ENCODE results near the gene PPP1R13L. TPM values are rescaled to one million over a fixed set of nuclear protein-coding genes. Genes with fewer than 3 reads are reported as not detected.
"Not testable (repeated sequence)": the region's sequence is repeated elsewhere in the genome, so short reads cannot be mapped to it uniquely, and the experiment has no call there.

The PPP1R13L gene
- total RNA-seq, 1 donor from 2014 or later = 20.5 TPM

DNA sequence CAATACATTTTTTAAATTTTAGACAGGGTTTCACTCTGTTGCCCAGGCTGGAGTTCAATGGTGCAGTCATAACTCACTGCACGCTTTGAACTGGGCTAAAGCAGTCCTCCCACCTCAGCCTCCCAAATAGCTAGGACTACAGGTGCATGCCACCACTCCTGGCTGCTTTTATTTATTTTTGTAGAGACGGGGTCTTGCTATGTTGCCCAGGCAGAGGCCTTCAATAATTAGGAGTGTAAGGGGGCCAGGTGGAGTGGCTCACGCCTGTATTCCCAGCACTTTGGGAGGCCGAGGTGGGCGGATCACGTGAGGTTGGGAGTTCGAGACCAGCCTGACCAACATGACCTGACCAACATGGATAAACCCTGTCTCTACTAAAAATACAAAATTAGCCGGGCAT is 27.7 kb upstream of the PPP1R13L start:
- DNase-seq = not testable (repeated sequence)

DNA sequence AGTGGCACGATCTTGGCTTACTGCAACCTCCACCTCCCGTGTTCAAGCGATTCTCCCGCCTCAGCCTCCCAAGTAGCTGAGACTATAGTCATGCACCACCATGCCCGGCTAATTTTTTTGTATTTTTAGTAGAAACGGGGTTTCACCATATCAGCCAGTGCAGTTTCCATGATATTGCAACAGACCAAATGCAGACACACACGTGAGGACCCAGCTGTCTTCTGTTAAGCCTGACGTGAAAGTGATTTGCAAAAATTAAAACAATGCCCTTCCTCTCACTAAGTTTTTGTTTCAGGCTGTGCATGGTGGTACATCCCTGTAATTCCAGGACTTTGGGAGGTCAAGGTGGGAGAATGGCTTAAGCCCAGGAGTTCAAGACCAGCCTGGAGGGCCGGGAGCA is 26.1 kb upstream of the PPP1R13L start:
- not testable (repeated sequence) for DNase-seq

DNA sequence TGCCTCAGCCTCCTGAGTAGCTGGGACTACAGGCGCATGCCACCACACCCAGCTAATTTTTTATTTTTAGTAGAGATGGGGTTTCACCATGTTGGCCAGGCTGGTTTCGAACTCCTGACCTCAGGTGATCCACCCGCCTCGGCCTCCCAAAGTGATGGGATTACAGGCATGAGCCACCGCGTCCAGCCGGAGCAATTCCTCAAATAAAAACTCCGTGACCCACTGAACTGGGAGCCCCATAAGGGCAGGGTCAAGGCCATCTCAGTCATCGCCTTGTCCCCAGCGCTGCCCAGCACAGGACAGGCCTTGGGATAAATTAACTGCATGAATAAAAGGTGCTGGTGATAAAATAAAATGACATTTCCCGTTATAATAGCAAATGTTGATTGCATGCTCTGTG is 25.0 kb upstream of the PPP1R13L start:
- DNase-seq = not testable (repeated sequence)

GRCh38 chr19:45428384-45429231 is 23.7 kb upstream of the PPP1R13L start:
- peak; percentile 78 for DNase-seq

GRCh38 chr19:45424191-45425058 is 19.6 kb upstream of the PPP1R13L start:
- no peak for DNase-seq

DNA sequence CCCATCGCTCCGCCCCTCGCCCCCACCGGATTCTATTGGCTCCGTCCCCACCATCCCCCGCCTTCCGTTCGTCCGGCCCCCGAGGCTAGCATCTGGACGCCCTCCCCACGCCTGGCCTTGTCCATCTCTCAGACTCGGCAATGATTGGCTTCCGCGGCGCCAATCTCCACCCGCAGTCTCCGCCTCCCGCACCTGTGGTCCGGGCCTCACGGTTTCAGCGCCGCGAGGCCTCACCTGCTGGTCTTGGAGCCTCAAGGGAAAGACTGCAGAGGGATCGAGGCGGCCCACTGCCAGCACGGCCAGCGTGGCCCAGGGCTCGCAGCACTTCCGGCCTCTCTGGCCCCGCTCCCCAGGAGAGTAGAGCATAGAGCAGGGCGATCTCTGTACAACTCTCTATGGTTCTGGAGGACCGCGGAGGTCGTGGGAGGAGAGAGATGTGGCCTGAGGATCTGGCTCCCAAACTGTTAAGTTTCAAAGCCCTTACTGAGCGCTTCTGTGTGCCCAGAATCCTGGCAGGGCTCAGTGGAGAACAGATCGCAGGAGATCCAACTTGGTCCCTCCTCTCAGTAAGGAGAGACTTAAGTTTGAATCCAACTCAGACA is 18.8 kb upstream of the PPP1R13L start, which contains the start of gene ERCC1:
Gene ERCC1, minus strand, starts transcription at position 329 of the 602 bp plus-strand sequence. CDS start 543 bp downstream, outside the sequence.
- peak; percentile 97 for DNase-seq

DNA sequence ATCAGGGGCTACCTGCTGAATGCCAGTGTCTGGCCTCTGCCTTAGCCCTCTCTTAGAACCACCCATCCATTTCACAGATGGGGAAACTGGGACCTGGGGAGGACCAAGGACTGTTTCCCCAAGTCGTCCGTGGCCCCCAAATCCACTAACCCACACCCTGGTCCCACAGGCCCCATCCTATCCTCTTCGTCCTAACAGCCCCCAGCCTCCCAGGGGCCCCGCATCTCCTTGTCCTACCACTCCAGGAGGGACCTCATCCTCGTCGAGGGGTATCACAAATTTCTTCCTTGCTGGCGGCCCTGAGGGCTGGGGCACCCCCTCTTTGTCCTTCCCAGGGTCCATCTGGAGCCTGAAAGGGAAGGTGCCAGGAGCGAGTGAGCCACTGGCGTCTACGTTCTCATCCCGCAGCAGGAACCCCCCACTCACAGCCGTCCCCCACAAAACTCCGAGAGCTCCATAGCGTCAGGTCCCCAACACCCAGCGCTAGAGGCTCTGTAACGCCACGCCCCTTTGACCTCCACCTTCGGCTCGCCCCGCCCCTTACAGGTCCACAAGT is 18.2 kb upstream of the PPP1R13L start:
- DNase-seq = no peak

- no peak for DNase-seq
These were observed 17.2 kb upstream of the PPP1R13L start for GRCh38 chr19:45421947-45422498.

DNA sequence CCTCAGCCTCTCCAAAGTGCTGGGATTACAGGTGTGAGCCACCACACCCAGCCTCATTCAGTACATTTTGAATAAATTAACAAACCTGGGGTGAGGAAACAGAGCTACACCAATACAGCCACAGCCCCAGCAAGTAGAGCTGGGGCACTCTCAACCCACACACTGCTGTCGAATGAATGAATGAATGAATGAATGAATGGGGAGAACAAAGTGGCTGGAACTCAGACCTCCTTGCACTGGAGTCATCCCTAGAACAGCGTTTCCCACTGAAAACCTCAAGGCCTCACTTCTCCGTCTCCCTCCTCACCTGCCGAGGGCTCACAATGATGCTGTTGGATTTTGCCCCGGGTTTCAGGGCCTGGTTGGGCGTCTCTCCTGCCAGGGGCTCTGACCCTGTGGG is 16.0 kb upstream of the PPP1R13L start:
- DNase-seq = no peak

DNA sequence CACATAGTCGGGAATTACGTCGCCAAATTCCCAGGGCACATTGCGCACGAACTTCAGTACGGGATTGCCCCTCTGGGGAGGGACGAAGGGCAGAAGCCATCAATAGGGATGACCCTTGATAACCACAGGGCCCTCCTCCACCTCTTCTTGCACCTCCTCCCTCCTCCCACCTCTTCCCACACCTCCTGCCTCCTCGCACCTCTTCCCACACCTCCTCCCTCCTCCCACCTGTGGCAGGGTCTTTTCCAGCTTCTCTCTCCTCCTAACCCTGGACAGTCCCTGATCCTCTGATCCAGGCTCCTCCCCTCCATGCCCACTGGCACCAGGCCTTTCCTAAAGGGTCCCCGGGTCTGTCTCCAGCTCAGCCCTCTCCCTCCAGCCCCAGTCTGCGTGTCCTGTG is 15.5 kb upstream of the PPP1R13L start:
- DNase-seq = no peak

- no peak for DNase-seq
These were observed 15.0 kb upstream of the PPP1R13L start for GRCh38 chr19:45419895-45420294.

GRCh38 chr19:45419396-45419795 is 14.5 kb upstream of the PPP1R13L start:
- peak; percentile 70 for DNase-seq

- no peak for DNase-seq
These were observed 13.9 kb upstream of the PPP1R13L start for GRCh38 chr19:45418802-45419201.

GRCh38 chr19:45417151-45417550 is 12.3 kb upstream of the PPP1R13L start:
- DNase-seq = no peak

- DNase-seq = no peak
These were observed 9.6 kb upstream of the PPP1R13L start for GRCh38 chr19:45414468-45414867.

DNA sequence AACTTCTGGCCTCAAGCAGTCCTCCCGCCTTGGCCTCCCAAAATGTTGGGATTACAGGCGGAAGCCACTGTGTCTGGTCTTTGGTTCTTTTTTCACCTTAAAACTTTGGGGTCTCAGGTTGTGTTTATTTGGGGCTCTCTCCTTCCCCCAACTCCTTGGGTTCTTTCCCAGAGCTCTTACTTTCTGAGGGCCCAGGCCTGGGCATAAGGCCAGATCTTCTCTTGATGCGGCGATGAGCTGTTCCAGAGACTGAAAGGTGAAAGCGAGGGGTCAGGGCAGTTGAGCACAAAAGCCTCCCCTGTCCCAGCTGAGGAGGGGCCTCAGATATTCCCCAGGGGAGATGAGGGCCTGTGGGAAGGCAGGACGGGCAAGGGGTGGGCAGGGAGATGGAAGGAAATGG is 8.6 kb upstream of the PPP1R13L start:
- no peak for DNase-seq

GRCh38 chr19:45410330-45410729 is 5.5 kb upstream of the PPP1R13L start:
- not testable (repeated sequence) for DNase-seq

GRCh38 chr19:45409557-45409920 is 4.7 kb upstream of the PPP1R13L start:
- no peak for DNase-seq

DNA sequence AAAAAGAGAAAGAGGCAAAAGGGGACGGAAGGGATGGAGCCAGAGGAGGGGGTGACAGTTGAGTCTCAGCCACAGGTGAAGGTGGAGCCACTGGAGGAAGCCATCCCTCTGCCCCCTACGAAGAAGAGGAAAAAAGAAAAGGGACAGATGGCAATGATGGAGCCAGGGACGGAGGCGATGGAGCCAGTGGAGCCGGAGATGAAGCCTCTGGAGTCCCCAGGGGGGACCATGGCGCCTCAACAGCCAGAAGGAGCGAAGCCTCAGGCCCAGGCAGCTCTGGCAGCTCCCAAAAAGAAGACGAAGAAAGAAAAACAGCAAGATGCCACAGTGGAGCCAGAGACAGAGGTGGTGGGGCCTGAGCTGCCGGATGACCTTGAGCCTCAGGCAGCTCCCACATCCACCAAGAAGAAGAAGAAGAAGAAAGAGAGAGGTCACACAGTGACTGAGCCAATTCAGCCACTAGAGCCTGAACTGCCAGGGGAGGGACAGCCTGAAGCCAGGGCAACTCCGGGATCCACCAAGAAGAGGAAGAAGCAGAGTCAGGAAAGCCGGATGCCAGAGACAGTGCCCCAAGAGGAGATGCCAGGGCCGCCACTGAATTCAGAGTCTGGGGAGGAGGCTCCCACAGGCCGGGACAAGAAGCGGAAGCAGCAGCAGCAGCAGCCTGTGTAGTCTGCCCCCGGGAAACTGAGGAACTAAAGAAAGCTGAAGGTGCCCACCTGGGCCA is 4.1 kb upstream of the PPP1R13L start:
- no peak for DNase-seq

GRCh38 chr19:45408121-45408520 is 3.3 kb upstream of the PPP1R13L start:
- no peak for DNase-seq

DNA sequence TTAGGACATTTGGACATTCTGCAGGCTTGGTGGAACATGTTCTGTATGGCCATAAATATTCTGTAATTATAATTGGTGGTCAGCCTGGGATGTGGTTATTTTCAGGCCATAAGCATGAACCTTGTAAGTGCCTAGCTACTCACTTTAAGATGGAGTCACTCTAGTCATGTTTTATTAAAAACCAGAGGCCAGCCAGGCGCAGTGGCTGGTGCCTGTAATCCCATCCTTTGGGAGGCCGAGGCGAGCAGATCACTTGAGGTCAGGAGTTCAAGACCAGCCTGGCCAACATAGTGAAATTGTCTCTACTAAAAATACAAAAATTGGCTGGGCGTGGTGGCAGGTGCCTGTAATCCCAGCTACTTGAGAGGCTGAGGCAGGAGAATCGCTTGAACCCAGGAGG is 2.7 kb upstream of the PPP1R13L start:
- DNase-seq = not testable (repeated sequence)

- DNase-seq = no peak
These were observed 2.2 kb upstream of the PPP1R13L start for GRCh38 chr19:45407091-45407375.
